Stimulated activated CD8-positive, alpha-beta memory T cell treated with anti-CD3 and anti-CD28 coated beads, Interleukin-12 subunit alpha, Interleukin-12 subunit beta, amount 100 ng/mL, for 24 hours (primary cell): Measurements from ENCODE around the gene SSX1.
"Not testable (repeated sequence)": the region's sequence is repeated elsewhere in the genome, so short reads cannot be mapped to it uniquely, and the experiment has no call there.

Experiments used
- DNase-seq: peaks from one replicate; pipeline ENCODE4 v3.0.0-alpha.2; 2020; ENCODE audit errors: extremely low read depth

Gene SSX1

DNA sequence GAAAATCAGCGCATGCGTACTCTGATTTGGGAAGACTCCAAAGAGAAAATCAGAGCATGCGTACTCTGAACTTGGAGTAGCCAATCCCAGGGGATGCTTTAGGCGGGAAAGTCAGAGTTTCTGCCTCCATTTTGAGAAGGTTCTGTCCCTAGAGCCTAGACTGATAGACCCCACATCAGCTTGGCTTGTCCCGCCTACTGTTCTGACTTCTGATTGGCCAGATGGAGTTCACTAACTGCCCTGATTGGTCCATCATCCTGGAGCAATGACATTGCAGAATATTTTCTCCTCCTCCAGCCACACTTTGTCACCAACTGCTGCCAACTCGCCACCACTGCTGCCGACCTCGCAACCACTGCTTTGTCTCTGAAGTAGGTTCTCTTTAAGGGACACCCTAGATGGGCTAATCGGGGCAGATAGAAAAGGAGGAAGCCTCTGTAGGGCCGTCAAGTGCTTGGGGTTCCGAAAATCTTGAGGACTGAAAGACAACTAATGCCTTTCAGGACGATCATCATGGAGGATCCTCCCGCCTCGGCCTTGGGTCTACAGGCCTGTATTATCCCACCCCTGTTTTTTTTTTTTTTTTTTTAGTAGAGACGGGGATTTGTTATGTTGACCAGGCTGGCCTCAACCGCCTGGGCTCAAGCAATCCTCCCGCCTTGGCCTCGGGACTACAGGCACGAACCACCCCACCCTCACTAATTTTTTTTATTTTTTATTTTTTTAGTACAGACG lies at the start of gene SSX1:
Gene SSX1 (plus strand): TSS at position 331 of the 735 bp plus-strand sequence. CDS start 1,850 bp downstream, outside the sequence.
- DNase-seq: not testable (repeated sequence)

DNA sequence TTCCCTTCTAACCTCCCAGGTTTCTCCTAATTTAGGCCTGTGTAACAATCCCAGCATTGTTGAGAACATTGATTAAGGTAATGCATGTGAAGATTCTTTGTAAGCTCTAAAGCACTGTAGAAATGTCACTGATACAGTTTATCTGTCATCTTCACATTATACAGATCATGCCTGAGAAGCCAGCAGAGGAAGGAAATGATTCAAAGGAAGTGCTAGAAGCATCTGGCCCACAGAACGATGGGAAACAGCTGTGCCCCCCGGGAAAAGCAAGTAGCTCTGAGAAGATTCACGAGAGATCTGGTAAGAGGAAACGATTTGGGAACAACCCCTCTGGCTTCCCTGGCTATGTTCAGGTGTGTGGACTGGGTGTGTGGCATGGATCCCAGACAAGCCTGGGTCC lies 40.9 kb upstream of the SSX1 start:
- DNase-seq: not testable (repeated sequence)

- not testable (repeated sequence) for DNase-seq
Observed at GRCh38 chrX:48224196-48224595, 31.0 kb upstream of the SSX1 start.

GRCh38 chrX:48252945-48253344 lies 2.2 kb upstream of the SSX1 start:
- not testable (repeated sequence) for DNase-seq

- not testable (repeated sequence) for DNase-seq
Observed at GRCh38 chrX:48274365-48274764, 19.2 kb downstream of the SSX1 start.

GRCh38 chrX:48278958-48279357 lies 23.8 kb downstream of the SSX1 start:
- DNase-seq: no peak

- not testable (repeated sequence) for DNase-seq
Observed at GRCh38 chrX:48280729-48281128, 25.5 kb downstream of the SSX1 start.

DNA sequence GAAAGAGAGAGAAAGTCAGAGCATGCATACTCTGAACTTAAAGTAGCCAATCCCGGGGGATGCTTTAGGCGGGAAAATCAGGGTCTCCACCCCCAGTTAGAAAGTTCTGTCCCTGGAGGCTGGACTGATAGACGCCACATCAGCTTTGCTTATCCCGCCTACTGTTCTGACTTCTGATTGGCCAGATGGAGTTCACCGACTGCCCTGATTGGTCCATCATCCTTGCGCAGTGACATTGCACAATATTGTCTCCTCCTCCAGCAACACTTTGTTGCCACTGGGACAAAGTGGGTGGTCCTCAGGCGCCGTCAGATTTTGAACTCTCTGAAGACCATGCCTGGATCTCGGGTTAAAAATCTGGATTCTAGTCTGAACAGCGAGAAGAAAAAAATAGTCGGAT lies 51.0 kb downstream of the SSX1 start:
- DNase-seq: no peak

DNA sequence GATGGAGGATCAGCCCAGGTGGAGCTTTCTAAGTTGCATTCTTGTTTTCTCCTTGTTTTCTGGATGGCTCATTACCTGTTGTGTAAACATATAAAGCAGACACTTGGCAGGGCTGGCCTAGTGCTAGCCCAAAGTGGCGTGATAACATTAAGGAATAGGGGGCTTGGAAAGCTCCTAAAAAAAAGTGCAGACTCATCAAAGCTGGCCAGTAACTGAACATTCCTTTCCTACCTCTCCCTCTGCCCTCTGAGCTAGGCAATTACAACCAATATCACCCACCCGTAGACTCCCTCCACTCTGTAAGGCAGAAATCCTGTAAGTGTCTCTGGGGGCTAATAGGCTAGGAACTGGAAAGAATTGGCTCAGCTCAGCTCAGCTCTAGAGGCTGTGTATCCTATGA lies 58.8 kb downstream of the SSX1 start:
- not testable (repeated sequence) for DNase-seq
